ENCODE results near the gene SELENOV.
"Not testable (repeated sequence)": the region's sequence is repeated elsewhere in the genome, so short reads cannot be mapped to it uniquely, and the experiment has no call there.

The SELENOV gene, protein sequence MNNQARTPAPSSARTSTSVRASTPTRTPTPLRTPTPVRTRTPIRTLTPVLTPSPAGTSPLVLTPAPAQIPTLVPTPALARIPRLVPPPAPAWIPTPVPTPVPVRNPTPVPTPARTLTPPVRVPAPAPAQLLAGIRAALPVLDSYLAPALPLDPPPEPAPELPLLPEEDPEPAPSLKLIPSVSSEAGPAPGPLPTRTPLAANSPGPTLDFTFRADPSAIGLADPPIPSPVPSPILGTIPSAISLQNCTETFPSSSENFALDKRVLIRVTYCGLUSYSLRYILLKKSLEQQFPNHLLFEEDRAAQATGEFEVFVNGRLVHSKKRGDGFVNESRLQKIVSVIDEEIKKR

DNA sequence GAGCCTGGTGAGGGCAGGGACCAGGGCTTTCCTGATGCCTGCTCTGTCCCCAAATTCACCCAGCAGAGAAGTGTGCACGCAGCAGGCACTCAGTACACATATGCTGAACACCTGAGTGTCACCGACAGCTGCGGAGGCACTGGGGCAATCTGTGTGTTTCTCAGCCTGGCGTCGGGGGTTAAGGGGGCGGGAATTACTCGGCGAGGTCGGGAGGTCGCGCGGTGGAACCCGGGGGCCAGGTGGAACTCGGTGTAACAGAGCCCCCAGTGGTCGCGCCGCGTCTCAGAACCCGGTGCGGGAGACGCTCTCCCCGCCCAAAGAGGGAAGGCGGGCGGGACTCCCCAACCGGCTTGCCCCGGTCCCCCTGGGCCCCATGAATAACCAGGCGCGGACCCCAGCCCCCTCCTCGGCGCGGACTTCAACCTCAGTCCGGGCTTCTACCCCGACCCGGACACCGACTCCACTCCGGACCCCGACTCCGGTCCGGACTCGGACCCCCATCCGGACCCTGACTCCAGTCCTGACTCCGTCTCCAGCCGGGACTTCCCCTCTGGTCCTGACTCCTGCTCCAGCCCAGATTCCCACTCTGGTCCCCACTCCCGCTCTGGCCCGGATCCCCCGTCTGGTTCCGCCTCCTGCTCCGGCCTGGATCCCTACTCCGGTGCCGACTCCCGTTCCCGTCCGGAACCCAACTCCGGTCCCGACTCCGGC is at the start of gene SELENOV:
Gene SELENOV, plus strand, starts transcription at position 300 of the 711 bp plus-strand sequence. Its CDS starts 74 bp downstream, at position 374.
- no peak for DNase-seq

DNA sequence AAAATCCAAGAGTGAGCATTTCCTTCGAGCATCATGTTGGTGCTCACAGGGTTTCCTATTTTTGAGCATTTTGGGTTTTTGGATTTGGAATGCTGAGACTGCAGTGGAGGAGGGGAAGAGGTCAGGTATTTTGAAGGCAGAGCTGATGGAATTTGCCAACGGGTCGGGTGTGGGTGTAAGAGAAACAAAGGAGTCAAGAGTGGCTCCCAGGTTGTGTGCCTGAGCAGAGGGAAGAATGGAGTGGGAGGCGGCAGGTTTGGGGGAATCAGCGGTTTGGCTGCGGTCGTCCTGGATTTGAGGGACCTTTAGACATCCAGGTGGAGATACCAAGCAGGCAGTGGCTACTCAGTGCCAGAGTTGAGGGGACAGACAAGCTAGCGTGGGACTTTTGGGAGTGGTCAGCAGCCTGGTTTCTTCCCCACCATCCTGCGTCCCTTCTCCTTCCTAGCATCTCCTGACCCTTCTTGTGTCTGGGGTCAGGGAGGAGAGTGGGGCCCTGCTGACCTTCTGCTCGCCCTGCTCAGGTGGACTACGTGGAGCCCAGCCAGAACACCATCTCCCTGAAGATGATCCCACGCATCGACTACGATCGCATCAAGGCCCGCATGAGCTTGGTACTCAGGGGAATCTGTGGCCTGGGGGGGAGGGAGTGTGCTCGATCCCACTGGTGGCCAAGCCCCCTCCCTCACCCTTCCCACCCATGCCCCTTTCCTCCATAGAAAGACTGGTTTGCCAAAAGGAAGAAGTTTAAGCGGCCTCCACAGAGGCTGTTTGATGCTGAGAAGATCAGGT is 48.8 kb upstream of the SELENOV start:
- DNase-seq, result no peak

DNA sequence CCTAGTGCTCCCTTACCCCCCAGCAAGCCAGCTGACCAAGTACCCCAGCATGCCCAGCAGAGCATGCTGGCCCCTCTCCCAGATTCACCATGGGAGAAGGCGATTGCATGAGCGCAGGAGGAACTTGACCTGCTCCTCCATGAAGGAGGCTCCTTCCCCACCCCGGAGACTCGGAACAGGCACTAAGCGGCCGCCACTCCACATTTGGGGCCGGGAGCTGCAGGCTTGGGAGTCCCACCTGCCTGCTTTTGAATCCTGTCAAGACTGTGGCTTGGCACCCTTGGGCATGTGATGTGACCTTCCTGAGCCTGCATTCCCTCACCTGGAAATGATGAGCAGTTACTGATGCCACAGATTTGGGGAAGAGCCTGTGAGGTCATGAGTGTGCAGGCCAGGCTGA is 47.0 kb upstream of the SELENOV start:
- no peak for DNase-seq

DNA sequence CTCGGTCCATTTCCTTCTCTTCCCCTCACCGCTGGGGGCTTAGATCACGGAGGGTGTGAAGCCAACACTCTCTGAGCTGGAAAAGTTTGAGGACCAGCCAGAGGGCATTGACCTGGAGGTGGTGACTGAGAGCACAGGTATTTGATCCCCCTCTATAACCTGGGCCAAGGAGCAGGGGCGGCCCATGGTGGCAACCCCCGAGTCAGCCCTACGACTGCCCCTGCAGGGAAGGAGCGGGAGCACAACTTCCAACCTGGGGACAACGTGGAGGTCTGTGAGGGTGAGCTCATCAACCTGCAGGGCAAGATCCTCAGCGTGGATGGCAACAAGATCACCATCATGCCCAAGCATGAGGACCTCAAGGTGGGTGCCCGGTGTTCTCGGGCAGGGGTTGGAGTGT is 45.9 kb upstream of the SELENOV start:
- DNase-seq, result no peak

DNA sequence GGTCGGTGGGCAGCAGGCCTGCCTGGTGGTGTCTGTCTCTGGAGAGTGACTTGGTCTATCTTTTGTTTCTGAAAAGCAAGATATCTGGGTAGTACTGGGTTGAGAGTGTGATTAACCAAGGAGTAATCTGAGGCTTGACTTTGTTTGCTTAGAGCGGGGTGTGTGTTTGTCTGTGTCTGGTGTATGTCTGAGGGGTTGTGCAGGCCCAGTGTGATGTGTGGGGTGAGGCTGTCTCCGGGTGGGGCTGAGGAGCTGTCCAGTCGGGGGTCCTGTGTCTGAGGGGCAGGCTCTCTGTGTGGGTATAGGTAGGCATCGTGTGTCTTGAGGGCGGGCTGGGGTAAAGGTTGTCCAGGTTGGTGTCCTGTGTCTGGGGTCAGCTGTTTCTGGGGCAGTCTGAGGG is 45.4 kb upstream of the SELENOV start:
- DNase-seq, result no peak

DNA sequence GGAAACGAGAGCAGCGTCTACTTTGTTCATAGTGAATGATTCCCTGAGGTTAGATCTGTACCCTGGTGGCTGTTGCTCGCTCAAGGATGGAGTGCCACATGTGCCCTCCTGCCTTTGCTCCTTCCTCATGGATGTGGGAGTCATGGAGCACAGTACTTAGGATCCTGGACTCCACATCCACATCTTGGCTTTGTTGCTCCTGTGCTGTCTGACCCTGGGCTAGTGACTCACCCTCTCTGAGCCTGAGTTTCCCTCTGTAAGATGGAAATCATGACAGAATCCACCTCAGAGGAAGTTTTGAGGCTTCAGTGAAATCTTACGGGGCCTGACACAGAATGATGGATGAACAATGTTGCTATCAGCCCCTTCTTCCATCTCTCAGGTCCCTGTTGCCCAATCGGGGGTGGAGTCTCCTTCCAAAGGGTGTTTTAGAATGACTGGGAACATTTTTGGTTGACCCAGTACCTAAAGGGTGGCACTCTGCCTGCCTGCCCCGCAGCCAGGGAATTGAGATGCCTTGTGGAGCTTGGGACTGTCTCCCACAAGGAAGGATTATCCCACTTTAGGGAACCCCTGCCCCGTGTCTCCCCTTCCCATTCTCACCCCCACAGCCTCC is 44.1 kb upstream of the SELENOV start:
- DNase-seq, result no peak

DNA sequence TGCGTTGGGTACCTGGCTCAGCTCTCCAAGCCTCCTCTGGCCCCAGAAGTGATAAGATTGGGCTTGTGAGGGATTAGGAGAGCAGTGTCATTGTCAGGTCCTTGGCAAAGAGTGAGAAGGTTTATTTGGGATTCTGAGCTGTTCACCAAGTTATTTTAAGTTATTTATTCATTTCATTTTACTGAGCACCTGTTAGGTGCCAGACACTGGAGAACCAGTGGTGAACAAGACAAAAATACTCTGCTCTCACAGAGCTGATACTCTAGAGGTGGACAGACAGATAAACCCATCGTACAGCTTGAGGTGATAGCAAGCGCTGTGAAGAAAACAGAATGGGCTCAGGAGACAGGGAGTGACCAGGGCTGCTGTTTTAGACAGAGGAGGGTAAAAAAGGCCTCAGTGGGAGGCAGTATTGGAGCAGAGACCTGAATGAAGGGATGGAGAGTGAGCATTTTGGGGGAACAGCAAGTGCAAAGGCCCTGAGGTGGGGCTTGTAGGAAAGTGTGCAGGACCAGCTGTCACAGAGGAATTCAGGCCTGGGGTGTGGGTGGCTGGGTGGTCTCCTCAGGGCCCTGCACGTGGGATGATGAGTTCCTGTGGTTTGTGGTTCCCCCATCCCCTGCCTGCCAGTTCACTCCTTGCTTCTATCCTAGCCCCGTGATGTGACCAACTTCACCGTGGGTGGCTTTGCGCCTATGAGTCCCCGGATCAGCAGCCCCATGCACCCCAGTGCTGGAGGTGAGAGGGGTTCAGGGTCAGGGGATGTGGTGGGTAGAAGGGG is 43.0 kb upstream of the SELENOV start:
- DNase-seq, result no peak

DNA sequence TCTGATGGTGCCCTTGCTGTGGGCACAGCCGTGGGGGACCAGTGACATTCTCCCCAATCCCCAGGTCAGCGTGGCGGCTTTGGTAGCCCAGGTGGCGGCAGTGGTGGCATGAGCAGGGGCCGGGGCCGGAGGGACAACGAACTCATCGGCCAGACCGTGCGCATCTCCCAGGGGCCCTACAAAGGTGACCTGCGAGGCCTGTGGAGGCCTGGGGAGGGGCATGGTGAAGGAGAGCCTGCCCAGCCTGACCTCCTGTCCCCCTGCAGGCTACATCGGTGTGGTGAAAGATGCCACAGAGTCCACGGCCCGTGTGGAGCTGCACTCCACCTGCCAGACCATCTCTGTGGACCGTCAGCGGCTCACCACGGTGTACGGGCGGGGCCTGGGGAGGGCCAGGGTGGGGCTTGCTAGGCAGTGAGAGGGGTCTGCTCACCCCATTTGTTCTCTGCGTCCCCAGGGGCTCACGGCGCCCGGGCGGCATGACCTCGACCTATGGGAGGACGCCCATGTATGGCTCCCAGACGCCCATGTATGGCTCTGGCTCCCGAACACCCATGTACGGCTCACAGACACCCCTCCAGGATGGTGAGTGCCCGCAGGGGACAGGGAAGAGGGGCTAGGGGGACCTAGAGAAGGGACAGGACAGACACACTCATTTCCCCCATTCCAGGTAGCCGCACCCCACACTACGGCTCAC is 42.0 kb upstream of the SELENOV start:
- DNase-seq, result no peak

DNA sequence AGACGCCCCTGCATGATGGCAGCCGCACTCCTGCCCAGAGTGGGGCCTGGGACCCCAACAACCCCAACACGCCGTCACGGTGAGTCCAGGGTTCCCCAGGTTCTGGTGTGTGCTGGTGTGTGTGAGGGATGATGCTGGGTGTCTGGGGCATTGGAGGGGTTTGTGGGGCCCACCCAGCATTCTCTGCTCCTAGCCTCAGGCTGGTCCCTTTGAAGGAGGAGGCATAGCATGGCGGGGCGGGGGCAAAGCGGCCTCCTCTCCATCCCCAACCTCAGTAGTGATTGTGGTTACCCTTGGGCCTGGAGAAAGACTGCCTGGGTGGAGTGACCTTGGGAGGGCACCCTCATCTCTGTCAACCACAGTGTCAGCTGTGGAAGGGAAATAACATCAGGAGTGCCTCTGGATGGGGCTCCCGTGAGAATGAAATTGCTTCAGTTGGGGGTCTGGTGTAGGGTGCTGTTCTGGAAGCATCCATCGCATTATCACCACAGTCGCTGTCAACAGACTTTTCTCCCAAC is 41.4 kb upstream of the SELENOV start:
- DNase-seq, result no peak

DNA sequence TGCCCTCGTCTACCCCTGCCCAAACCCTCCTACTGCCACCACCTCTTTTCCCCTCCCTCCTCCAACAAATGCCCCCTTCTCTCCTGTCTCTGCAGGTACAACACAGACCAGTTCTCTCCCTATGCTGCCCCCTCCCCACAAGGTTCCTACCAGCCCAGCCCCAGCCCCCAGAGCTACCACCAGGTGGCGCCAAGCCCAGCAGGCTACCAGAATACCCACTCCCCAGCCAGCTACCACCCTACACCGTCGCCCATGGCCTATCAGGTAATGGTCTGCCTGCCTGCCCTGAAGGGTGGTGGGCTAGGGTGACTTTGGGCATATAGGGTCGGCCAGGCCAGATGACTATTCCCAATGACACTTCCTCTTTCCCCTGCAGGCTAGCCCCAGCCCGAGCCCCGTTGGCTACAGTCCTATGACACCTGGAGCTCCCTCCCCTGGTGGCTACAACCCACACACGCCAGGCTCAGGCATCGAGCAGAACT is 40.8 kb upstream of the SELENOV start:
- DNase-seq, result peak; percentile 72

DNA sequence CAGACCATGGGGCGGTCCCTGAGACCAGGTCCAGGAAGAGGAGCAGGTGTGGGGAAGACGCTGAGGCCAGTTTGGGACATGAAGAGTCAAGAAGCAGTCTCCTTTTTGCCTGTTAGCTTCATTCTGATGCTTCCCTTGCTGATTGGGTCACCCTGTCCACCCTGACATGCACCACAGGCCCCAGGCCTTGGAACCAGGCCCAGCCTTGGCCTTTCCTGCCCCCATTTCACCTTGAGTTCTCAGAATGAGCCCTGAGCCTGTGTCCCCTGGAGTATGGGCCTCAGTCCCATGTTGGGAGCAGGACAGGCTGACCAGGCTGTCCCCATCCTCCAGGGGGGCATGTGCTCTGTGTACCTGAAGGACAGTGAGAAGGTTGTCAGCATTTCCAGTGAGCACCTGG is 39.2 kb upstream of the SELENOV start:
- DNase-seq, result no peak

DNA sequence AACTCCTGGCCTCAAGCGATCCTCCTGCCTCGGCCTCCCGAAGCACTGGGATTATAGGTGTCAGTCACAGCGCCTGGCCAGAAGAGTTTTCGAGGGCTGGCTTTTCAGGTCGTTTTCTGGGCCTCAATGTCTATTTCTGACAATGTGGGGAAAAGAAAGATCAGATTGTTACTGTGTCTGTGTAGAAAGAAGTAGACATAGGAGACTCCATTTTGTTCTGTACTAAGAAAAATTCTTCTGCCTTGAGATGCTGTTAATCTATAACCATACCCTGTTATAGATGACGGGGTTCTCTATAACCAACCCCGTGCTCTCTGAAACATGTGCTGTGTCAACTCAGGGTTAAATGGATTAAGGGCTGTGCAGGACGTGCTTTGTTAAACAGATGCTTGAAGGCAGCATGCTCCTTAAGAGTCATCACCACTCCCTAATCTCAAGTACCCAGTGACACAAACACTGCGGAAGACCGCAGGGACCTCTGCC is 35.6 kb upstream of the SELENOV start:
- DNase-seq, result not testable (repeated sequence)

DNA sequence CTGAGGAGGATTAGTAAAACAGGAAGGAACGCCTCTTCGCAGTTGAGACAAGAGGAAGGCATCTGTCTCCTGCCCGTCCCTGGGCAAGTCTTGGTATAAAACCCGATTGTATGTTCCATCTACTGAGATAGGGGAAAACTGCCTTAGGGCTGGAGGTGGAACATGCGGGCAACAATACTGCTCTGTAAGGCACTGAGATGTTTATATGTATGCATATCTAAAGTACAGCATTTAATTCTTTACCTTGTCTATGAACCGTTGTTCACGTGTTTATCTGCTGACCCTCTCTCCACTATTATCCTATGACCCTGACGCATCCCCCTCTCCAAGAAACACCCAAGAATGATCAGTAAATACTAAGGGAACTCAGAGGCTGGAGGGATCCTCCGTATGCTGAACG is 35.0 kb upstream of the SELENOV start:
- DNase-seq, result no peak

DNA sequence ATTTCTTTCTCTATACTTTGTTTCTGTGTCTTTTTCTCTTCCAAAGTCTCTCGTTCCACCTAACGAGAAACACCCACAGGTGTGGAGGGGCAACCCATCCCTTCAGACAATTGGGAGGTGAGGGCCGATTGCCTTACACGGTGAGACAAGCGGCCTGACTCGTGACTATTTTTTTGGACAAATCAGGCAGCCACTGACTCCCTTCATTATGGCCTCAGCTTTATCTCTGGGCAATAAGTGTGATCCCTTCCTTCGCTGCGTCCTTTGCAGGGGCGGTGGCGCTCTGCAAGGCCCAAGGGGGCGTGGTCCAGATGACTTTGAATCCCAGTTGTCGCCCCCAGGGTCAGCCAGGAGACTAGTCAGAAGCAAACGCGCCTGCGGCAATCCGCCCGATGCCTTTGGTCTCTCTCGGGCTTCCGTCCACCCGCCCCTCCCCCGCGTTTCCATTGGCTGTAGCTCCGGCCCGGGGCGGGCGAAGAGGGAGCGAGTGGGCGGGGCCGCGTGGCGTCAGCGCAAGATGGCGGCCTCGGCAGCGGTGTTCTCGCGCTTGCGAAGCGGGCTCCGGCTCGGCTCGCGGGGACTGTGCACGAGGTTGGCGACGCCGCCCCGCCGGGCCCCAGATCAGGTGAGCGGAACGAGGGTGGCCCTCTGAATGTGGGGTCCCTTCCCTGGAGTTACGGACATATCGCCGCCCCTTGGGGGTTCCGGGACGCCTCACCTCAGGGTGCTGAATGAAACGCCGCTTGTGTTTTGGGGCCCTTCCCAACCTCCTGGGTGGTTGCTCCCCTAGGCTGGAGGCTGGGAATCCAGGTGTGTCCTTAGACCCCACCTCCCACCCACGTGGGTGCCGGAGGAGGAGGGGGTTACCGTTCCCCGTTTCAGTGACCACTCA is 34.4 kb upstream of the SELENOV start, which contains the start of gene TIMM50:
Gene TIMM50, plus strand, starts transcription at position 502 of the 892 bp plus-strand sequence. Its CDS starts 16 bp downstream, at position 518.
- peak; percentile 97 for DNase-seq

DNA sequence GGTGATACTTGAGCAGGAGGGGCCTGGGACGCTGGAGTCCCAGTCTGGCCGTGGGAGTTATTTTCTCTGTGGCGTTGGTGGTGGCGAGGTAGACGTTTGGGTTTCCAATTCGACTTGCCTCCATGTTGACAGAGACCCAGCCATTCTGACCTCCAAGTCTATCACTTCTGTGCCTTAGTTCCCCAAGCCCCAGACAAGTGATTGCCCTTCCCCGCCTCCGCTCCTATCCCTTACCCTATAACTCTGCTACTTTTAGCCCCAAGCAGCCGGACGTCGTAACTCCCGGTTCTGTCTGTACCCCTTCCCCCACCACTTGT is 33.8 kb upstream of the SELENOV start:
- DNase-seq, result no peak

DNA sequence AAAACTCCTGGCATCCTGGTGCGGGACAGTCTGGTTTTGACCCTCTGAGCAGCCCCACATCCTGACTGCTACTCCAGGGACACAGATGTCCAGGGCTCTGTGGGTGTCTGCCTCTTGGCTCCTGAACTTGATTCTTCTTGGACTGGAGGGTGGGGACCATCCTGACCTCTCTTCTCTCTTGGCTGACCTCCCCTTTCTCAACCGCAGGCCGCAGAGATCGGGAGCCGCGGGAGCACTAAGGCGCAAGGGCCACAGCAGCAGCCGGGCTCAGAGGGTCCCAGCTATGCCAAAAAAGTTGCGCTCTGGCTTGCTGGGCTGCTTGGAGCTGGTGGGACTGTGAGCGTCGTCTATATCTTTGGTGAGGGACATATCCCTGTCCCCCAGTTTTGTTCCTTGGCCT is 33.3 kb upstream of the SELENOV start:
- no peak for DNase-seq

DNA sequence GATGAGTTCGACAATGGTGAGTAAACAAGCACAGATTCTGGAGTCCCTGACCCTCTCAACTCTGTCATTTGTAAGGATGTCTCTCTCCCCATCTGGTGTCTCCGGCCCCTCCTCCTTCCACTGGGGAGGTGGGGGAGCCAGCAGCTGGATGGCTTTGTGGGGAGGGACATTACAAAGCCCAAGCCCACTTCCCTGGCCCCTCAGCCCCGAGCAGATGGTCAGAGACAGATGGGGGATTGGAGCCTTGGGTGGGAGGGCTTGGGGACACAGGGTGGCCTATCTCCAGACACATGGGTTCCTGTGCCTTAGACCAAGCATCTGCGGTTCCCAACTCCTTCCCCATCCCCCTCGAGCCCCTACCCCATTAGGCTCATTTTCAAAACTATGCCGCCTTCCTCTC is 31.8 kb upstream of the SELENOV start:
- DNase-seq, result no peak

DNA sequence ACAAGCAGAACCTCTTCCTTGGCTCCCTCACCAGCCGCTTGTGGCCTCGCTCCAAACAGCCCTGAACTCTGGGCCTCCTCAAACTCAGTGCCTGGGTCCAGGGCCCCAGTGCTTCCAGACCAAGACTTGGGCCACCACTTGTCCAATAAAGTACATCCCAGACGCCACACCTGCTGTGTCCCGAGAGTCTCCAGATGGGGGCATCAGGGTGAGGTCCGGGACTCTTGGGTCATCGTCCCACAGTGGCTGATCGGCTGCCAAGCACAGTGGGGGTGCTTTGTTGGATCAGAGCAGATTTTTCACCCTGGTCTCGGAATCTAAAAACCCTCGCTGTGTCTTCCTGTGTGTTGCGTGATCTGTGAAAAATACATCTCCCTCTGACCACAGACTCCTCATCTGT is 25.2 kb upstream of the SELENOV start:
- no peak for DNase-seq

DNA sequence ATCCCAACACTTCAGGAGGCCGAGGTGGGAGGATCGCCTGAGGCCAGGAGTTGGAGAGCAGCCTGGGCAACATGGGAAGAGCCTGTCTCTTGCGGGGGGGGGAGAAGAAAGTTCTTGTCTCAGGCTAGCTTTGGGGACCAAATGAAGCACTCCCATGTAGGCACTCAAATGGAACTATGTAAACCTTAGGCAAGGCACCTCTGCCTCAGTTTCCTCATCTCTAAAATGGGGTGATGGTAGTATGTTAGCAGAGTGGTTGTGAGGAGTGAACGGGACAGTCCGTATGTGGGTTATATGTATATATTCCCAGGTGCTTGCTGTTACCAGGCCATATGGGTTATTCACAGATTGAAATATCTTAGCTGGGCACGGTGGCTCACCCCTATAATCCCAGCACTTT is 22.7 kb upstream of the SELENOV start:
- DNase-seq, result no peak

DNA sequence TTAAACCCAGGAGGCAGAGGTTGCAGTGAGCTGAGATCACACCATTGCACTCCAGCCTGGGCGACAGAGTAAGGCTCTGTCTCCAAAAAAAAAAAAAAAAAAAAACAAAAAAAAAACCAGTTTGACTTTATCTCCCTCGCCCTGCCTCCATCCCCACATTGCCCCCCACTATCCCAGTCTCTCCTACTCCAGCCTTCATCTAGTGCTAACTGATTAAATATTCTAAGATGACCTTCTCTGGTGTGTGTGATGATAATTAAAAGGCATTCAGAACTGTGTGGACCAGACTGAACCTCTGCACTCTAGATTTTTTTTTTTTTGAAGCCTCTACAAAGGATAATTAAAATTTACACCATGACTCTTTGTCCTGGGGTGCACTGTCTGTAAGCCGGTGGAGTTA is 22.2 kb upstream of the SELENOV start:
- no peak for DNase-seq

Data from stimulated activated naive CD4-positive, alpha-beta T cell treated with Interleukin-2 at 50 U/mL for 16 hours (primary cell).